ENCODE data around the gene FAM114A1.

- TF ChIP-seq RAD21 (IDR thresholded peaks at IDR 0.05) = no peak
- TF ChIP-seq CTCF (IDR thresholded peaks at IDR 0.05; ENCODE audit: low read depth, low read length, missing input control) = no peak
- TF ChIP-seq GABPA (IDR thresholded peaks at IDR 0.05 in 1 of 2, conservative IDR thresholded peaks at IDR 0.05 in 1 of 2) = no peak
- no peak for TF ChIP-seq YY1 (IDR thresholded peaks at IDR 0.05)
- TF ChIP-seq RXRA (IDR thresholded peaks at IDR 0.05) = no peak
- TF ChIP-seq TAF1 (conservative IDR thresholded peaks at IDR 0.05) = no peak
These were observed 56.1 kb downstream of the FAM114A1 start for GRCh38 chr4:38923746-38924145.

All from liver (tissue), 3 donors.